Stimulated activated CD4-positive, alpha-beta T cell treated with anti-CD3 and anti-CD28 coated beads, Interleukin-15, amount 100 ng/mL, for 24 hours (primary cell): ENCODE data around the gene SCNN1G.

ENCODE experiments used
- DNase-seq: peaks from one replicate; pipeline ENCODE4 v3.0.0-alpha.2; 2020

SCNN1G gene

GRCh38 chr16:23255000-23255399, 72.5 kb downstream of the SCNN1G start:
- DNase-seq, result no peak

DNA sequence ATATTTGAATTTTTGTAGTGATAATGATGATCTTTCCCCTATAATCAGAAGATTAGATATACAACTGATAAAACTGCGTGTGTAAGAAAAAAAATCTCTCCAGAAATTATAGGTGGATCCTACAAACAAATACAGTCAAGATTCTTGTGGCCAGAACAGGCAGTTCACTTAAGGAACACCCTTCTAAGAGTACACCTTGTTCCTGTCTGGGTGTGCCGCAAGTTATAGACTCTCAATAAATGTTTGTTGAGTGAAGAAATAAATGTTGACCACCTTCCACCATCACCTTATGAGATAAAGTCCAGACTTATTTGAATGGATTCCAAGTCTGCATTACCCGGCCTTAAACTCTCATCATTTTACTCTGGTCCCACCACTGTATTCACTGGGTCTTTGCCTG, 73.9 kb downstream of the SCNN1G start:
- no peak for DNase-seq

DNA sequence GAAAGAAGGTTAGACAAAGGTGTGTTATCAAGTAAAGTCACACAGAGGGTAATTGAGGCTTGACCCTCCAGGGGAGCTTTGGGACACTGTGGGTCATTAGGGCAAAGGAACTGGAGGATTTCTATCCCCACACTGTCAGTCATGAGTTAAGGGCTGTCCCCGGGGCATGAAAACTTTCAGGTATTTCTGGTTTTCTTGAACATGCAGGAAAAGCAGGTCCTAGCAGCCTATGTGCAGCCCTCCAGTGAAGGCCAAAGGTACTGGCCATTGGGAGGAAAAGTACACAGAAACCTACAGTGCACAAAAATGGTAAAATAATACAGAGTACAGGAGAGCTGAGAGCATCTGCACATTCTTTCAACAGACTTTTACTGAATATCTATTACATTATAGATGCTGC, 75.1 kb downstream of the SCNN1G start:
- no peak for DNase-seq

DNA sequence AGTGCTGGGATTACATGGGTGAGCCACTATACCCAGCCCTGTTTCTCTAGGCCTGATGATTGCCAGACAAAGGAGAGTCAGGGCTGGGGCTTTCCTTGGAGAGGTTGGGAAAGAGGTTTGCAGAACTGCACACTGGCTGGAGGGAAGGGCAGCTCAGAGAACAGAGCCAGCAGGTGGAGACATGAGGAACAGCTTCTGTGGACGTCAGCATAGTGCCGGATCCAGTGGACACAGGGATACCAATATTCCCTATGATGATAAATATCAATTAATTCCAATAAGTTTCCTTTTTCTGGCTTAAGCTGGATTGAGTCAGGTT, 76.3 kb downstream of the SCNN1G start:
- DNase-seq, result no peak
